Mesenchymal stem cell (in vitro differentiated cells and primary cell): ENCODE data around the gene ZNF609.
A peak's percentile ranks its signal among the peaks of the same experiment; 100 is the strongest.
"Not testable (repeated sequence)": the region's sequence is repeated elsewhere in the genome, so short reads cannot be mapped to it uniquely, and the experiment has no call there.

Experiments
- DNase-seq: peaks from one replicate; pipeline ENCODE4 v3.0.0-alpha.2; 2013
- H2AFZ ChIP-seq: one replicate; pipeline ENCODE4 v1.6.1; 2013; ENCODE audit warnings: low read depth, mild to moderate bottlenecking, control low read depth, inconsistent platforms, low read length, moderate library complexity
- H2AK5ac ChIP-seq: 2 replicates; pipeline ENCODE4 v1.6.1; 2013; ENCODE audit warnings: low read length, moderate library complexity, mild to moderate bottlenecking, inconsistent platforms; ENCODE audit not compliant: severe bottlenecking
- H2BK120ac ChIP-seq: one replicate; pipeline ENCODE4 v1.6.1; 2013; ENCODE audit warnings: low read depth, mild to moderate bottlenecking, inconsistent platforms, low read length, moderate library complexity
- H2BK12ac ChIP-seq, 2 experiments: one replicate each; pipeline ENCODE4 v1.6.1; 2013; ENCODE audit warnings: inconsistent platforms in 2 of 2, low read length in 2 of 2, mild to moderate bottlenecking in 2 of 2, moderate library complexity in 2 of 2, control low read depth in 1 of 2
- H2BK15ac ChIP-seq: one replicate; pipeline ENCODE4 v1.6.1; 2013; ENCODE audit warnings: mild to moderate bottlenecking, low read depth, inconsistent platforms; ENCODE audit not compliant: poor library complexity, severe bottlenecking
- H2BK5ac ChIP-seq: 2 replicates; pipeline ENCODE4 v1.6.1; 2013; ENCODE audit warnings: low read depth, mild to moderate bottlenecking, low read length, control low read depth, inconsistent platforms; ENCODE audit not compliant: poor library complexity, severe bottlenecking
- H3K14ac ChIP-seq, 2 experiments: one replicate each; pipeline ENCODE4 v1.6.1; 2013; ENCODE audit warnings: inconsistent platforms in 2 of 2, low read length in 2 of 2, control low read depth in 1 of 2, mild to moderate bottlenecking in 1 of 2, moderate library complexity in 1 of 2
- H3K18ac ChIP-seq, 2 experiments: one replicate each; pipeline ENCODE4 v1.6.1; 2013; ENCODE audit warnings: inconsistent platforms in 2 of 2, low read length in 2 of 2, control low read depth in 1 of 2, low read depth in 1 of 2, mild to moderate bottlenecking in 1 of 2
- H3K23ac ChIP-seq, 2 experiments: one replicate each; pipeline ENCODE4 v1.6.1; 2013; ENCODE audit warnings: inconsistent platforms in 2 of 2, low read length in 2 of 2, mild to moderate bottlenecking in 2 of 2, moderate library complexity in 2 of 2, control low read depth in 1 of 2
- H3K27ac ChIP-seq: 2 replicates; pipeline ENCODE4 v1.5.1; 2013; ENCODE audit warnings: mild to moderate bottlenecking, moderate library complexity, low read length, control low read depth, inconsistent platforms; ENCODE audit not compliant: poor library complexity, severe bottlenecking
- H3K27me3 ChIP-seq, 2 experiments: 2 replicates each; pipeline versions ENCODE4 v1.6.1 to v1.7.0; 2013; ENCODE audit warnings: low read length in 2 of 2, mild to moderate bottlenecking in 2 of 2, moderate library complexity in 2 of 2, control low read depth in 1 of 2, inconsistent platforms in 1 of 2; ENCODE audit not compliant: control insufficient read depth in 1 of 2, insufficient read depth in 1 of 2
- H3K36me3 ChIP-seq, 2 experiments: 2 replicates each; pipeline versions ENCODE4 v1.6.1 to v1.7.0; 2013; ENCODE audit warnings: low read length in 2 of 2, control low read depth in 1 of 2, inconsistent platforms in 1 of 2, low read depth in 1 of 2, mild to moderate bottlenecking in 1 of 2; ENCODE audit not compliant: insufficient read depth in 2 of 2, control insufficient read depth in 1 of 2
- H3K4ac ChIP-seq, 2 experiments: one replicate each; pipeline ENCODE4 v1.6.1; 2013; ENCODE audit warnings: inconsistent platforms in 2 of 2, low read length in 2 of 2, mild to moderate bottlenecking in 2 of 2, moderate library complexity in 2 of 2, control low read depth in 1 of 2, low read depth in 1 of 2
- H3K4me1 ChIP-seq: 2 replicates; pipeline ENCODE4 v1.6.1; 2013; ENCODE audit warnings: low read depth, low read length, control low read depth; ENCODE audit not compliant: control insufficient read depth, insufficient read depth
- H3K4me2 ChIP-seq: 2 replicates; pipeline ENCODE4 v1.6.1; 2013; ENCODE audit warnings: low read length, mild to moderate bottlenecking, inconsistent platforms; ENCODE audit not compliant: poor library complexity, severe bottlenecking
- H3K4me3 ChIP-seq, 2 experiments: 2 replicates each; pipeline versions ENCODE4 v1.5.1 to v1.7.0; 2013; ENCODE audit warnings: low read length in 2 of 2, mild to moderate bottlenecking in 2 of 2, control low read depth in 1 of 2, low read depth in 1 of 2; ENCODE audit not compliant: insufficient read depth in 1 of 2
- H3K79me1 ChIP-seq: replicated peaks from 2 replicates; pipeline ENCODE4 v1.6.1; 2013; ENCODE audit warnings: mild to moderate bottlenecking, control low read depth, low read length, inconsistent platforms; ENCODE audit not compliant: poor library complexity, severe bottlenecking
- H3K9ac ChIP-seq: 2 replicates; pipeline ENCODE4 v1.7.0; 2013; ENCODE audit warnings: mild to moderate bottlenecking, low read length, moderate library complexity
- H3K9me3 ChIP-seq: 2 replicates; pipeline ENCODE4 v1.7.0; 2013; ENCODE audit warnings: mild to moderate bottlenecking, low read length; ENCODE audit not compliant: control insufficient read depth
- H4K8ac ChIP-seq: one replicate; pipeline ENCODE4 v1.6.1; 2013; ENCODE audit warnings: inconsistent platforms, mild to moderate bottlenecking, low read length, moderate library complexity
- H4K91ac ChIP-seq: one replicate; pipeline ENCODE4 v1.6.1; 2013; ENCODE audit warnings: mild to moderate bottlenecking, low read length, inconsistent platforms
- WGBS: methylation state at CpG from one replicate; pipeline ENCODE4 v1.1.7; 2013; ENCODE audit warnings: mixed read lengths; 5-methylcytosine and 5-hydroxymethylcytosine counted together

Gene ZNF609

DNA sequence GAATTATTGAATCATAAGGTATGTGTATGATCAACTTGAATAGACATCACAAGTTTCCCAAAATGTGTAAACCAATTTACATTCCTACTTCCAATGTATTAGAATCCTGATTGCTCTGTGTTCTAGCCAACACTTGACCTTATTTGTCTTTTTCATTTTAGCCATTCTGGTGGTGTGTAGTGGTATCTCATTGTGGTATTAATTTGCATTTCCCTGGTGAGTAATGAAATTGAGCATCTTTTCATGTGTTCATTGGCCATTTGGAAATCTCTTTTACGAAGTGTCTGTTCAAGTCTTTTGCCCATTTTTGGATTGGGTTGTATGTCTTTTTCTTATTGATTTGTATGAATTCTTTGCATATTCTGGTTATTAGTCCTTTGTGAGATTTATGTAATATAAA lies 177.0 kb downstream of the ZNF609 start:
- H3K14ac ChIP-seq = no peak overlapping the region
- H3K23ac ChIP-seq = no peak overlapping the region
- DNase-seq = no peak
- H3K18ac ChIP-seq = no peak overlapping the region
- H3K4ac ChIP-seq = no peak overlapping the region
- H2AK5ac ChIP-seq = no peak overlapping the region
- WGBS = 100% methylated on average over 1 of the region's 1 CpG
- H2BK120ac ChIP-seq = no peak overlapping the region
- no peak overlapping the region for H2BK15ac ChIP-seq
- no peak overlapping the region for H4K8ac ChIP-seq
- H2BK5ac ChIP-seq = no peak overlapping the region
- no peak overlapping the region for H4K91ac ChIP-seq
- peaks cover 3 to 29% of the 10 kb centered on the region in 2 experiments for H3K36me3 ChIP-seq
- peaks cover 4% of the 10 kb centered on the region for H3K9me3 ChIP-seq
- peaks cover 10% of the 10 kb centered on the region for H3K4me1 ChIP-seq
- no peak overlapping the region for H2BK12ac ChIP-seq
- no peak overlapping the region for H3K27ac ChIP-seq
- H3K79me1 ChIP-seq = peaks cover 28% of the 10 kb centered on the region
- no peaks in the 10 kb centered on the region for H3K27me3 ChIP-seq
- H2AFZ ChIP-seq = no peak overlapping the region
- no peak overlapping the region for H3K4me3 ChIP-seq
- no peak overlapping the region for H3K9ac ChIP-seq
- H3K4me2 ChIP-seq = no peak overlapping the region

DNA sequence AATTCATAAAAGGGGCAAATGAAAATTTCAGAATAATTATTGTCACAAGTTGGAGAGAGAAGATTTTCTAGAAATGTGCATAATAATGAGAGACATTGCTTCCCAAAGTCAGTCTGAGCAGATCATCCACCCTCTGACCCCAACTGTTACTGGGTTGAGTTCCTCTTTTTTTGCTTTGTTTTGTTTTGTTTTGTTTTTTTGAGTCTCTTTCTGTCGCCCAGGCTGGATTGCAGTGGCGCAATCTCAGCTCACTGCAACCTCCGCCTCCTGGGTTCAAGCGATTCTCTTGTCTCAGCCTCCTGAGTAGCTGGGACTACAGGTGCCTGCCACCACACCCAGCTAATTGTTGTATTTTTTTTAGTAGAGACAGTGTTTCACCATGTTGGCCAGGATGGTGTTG lies 179.4 kb downstream of the ZNF609 start:
- 97% methylated on average over 4 of the region's 4 CpGs for WGBS

DNA sequence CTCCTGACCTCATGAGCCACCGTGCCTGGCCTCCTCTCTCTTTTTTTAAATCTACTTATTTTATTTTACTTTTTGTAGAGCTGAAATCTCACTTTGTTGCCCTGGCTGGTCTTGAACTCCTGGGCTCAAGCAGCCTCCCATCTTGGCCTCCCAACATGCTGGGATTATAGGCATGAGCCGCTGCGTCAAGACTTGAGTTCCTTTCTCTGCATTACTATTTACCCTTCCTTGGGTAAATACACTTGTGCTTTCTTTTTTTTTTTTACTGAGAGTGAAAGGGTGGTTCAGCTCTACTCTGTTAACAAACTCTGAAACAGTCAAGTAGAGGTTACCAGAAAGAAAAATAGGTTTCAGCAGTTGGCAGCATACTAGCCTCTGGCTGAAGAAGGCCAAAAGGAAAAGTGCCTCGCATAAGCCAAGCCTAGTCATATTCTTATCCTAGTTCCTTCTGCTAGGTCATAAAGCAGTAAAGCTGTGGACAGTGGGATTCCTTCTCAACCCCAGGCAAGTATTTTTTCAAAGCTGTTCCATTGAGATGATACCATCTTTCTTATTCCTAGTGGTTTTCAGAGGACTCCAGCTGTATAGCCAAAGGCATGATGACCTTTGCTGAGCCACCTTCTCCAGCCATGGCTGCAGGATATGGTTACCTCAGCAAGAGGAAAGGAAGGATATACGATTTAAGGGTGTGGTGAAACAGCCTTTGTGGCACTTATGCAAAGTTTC lies 179.9 kb downstream of the ZNF609 start:
- Histone ChIP-seq H4K91ac (no peak overlapping the region), H3K4me3 (no peak overlapping the region), H3K27me3 (no peaks in the 10 kb centered on the region), H2BK15ac (no peak overlapping the region), H3K4me2 (no peak overlapping the region), H3K9ac (no peak overlapping the region), H3K23ac (no peak overlapping the region), H4K8ac (no peak overlapping the region), H2BK5ac (no peak overlapping the region), H3K27ac (no peak overlapping the region), H2AFZ (no peak overlapping the region), H3K18ac (no peak overlapping the region), H3K36me3 (peaks cover 3 to 22% of the 10 kb centered on the region in 2 experiments), H2BK120ac (no peak overlapping the region), H3K4me1 (peaks cover 11% of the 10 kb centered on the region), H3K14ac (no peak overlapping the region), H3K4ac (no peak overlapping the region), H3K79me1 (peaks cover 29% of the 10 kb centered on the region), H2BK12ac (no peak overlapping the region), H3K9me3 (peaks cover 4% of the 10 kb centered on the region), H2AK5ac (no peak overlapping the region)
- peak; percentile 33 for DNase-seq
- 91% methylated on average over 2 of the region's 5 CpGs for WGBS

More for the DNA sequence above, 179.4 kb downstream of the ZNF609 start:
- not testable (repeated sequence) for H2AK5ac ChIP-seq, H4K8ac ChIP-seq, H3K4me3 ChIP-seq, H3K27ac ChIP-seq, H3K23ac ChIP-seq, H3K27me3 ChIP-seq, H3K9me3 ChIP-seq, H3K4me2 ChIP-seq, H2BK5ac ChIP-seq, H4K91ac ChIP-seq, H3K14ac ChIP-seq, H2BK15ac ChIP-seq, H3K4ac ChIP-seq, H3K9ac ChIP-seq, H2BK120ac ChIP-seq, H2BK12ac ChIP-seq, H2AFZ ChIP-seq, DNase-seq, H3K18ac ChIP-seq
- H3K4me1 ChIP-seq = peaks cover 12% of the 10 kb centered on the region
- H3K79me1 ChIP-seq = peaks cover 27% of the 10 kb centered on the region
- H3K36me3 ChIP-seq = peaks cover 3 to 22% of the 10 kb centered on the region in 2 experiments

DNA sequence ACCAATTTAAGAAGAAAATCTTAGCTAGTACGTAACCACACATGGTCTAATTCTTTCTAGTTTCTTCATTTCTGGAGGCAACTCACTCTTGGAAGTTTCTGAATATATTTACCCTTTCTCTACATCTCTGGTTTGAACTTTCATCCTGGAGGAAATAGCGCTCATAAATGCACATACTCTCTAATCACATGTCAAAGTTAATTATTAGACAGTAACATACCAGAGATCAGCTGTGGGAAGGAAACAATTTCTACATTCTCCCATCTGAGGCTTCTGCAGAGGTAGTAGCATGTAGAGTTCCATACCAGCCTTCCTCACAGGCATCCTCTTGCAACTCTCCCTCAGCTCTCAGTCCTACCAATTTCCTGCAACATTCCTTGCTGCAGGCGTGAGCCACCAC lies 182.5 kb downstream of the ZNF609 start:
- Histone ChIP-seq H4K91ac (no peak overlapping the region), H2BK5ac (no peak overlapping the region), H2BK12ac (no peak overlapping the region), H3K9me3 (no peaks in the 10 kb centered on the region), H3K23ac (no peak overlapping the region), H3K4ac (no peak overlapping the region), H3K27ac (peak overlapping the region; percentile 79), H3K18ac (no peak overlapping the region), H2AFZ (no peak overlapping the region), H3K4me1 (peaks cover 10% of the 10 kb centered on the region), H2BK120ac (no peak overlapping the region), H3K4me3 (no peak overlapping the region), H3K9ac (no peak overlapping the region), H3K36me3 (peaks cover 3 to 12% of the 10 kb centered on the region in 2 experiments), H4K8ac (no peak overlapping the region), H2BK15ac (no peak overlapping the region), H2AK5ac (no peak overlapping the region), H3K79me1 (peaks cover 34% of the 10 kb centered on the region), H3K14ac (no peak overlapping the region), H3K4me2 (no peak overlapping the region), H3K27me3 (no peaks in the 10 kb centered on the region)
- no peak for DNase-seq
- WGBS = 99% methylated on average over 2 of the region's 3 CpGs
